ENCODE results near the gene ZNF787. TPM values are rescaled to one million over a fixed set of nuclear protein-coding genes. Genes with fewer than 3 reads are reported as not detected.
A peak's percentile ranks its signal among the peaks of the same experiment; 100 is the strongest.

Gene ZNF787
- total RNA-seq, 1 donor from 2014 or later: 32.4 TPM

GRCh38 chr19:56142897-56143434 lies 21.9 kb upstream of the ZNF787 start:
- H3K36me3 ChIP-seq: peaks cover 21% of the 10 kb centered on the region
- peak overlapping the region; percentile 90 for H3K27ac ChIP-seq
- H3K9me3 ChIP-seq: no peaks in the 10 kb centered on the region
- intact Hi-C loops (cut with DNase I): no loop called here
- H3K27me3 ChIP-seq (ENCODE audit: low read depth): no peaks in the 10 kb centered on the region
- TF ChIP-seq CTCF (IDR thresholded peaks at IDR 0.05): no peak
- peaks cover 42% of the 10 kb centered on the region for H3K4me1 ChIP-seq
- ATAC-seq: no peak
- peak overlapping the region; percentile 22 for H3K4me3 ChIP-seq
- no peak for DNase-seq

- Histone ChIP-seq H3K9me3 (no peaks in the 10 kb centered on the region), H3K27me3 (ENCODE audit: low read depth) (no peaks in the 10 kb centered on the region), H3K4me3 (peak overlapping the region; percentile 75), H3K4me1 (peaks cover 49% of the 10 kb centered on the region), H3K27ac (peak overlapping the region; percentile 90), H3K36me3 (peaks cover 13% of the 10 kb centered on the region)
- peak; percentile 73 for DNase-seq
- TF ChIP-seq CTCF (IDR thresholded peaks at IDR 0.05): no peak
- intact Hi-C loops (cut with DNase I): no loop called here
- ATAC-seq: peak; percentile 29 to 37
Measured at GRCh38 chr19:56142087-56142787, 21.1 kb upstream of the ZNF787 start.

- Histone ChIP-seq H3K4me1 (peaks cover 52% of the 10 kb centered on the region), H3K27ac (peak overlapping the region; percentile 90), H3K27me3 (ENCODE audit: low read depth) (no peaks in the 10 kb centered on the region), H3K9me3 (no peaks in the 10 kb centered on the region), H3K36me3 (peaks cover 6% of the 10 kb centered on the region), H3K4me3 (peak overlapping the region; percentile 75)
- ATAC-seq: no peak
- TF ChIP-seq CTCF (IDR thresholded peaks at IDR 0.05): no peak
- DNase-seq: no peak
- intact Hi-C loops (cut with DNase I): no loop called here
Measured at GRCh38 chr19:56141417-56141993, 20.4 kb upstream of the ZNF787 start.

- H3K4me1 ChIP-seq: peaks cover 52% of the 10 kb centered on the region
- no peak for TF ChIP-seq CTCF (IDR thresholded peaks at IDR 0.05)
Measured at GRCh38 chr19:56140583-56141416, 19.7 kb upstream of the ZNF787 start, which contains the start of gene ZNF444. ZNF444 (plus strand) TSS chr19:56141287; CDS start chr19:56146912, 5,625 bp downstream.

GRCh38 chr19:56139847-56140582 lies 18.9 kb upstream of the ZNF787 start:
- no peaks in the 10 kb centered on the region for H3K9me3 ChIP-seq
- no peaks in the 10 kb centered on the region for H3K36me3 ChIP-seq
- H3K27me3 ChIP-seq (ENCODE audit: low read depth): no peaks in the 10 kb centered on the region
- ATAC-seq (no peak), DNase-seq (no peak)
- peak overlapping the region; percentile 90 for H3K27ac ChIP-seq
- peak overlapping the region; percentile 75 for H3K4me3 ChIP-seq
- peaks cover 52% of the 10 kb centered on the region for H3K4me1 ChIP-seq
- TF ChIP-seq CTCF (IDR thresholded peaks at IDR 0.05): no peak
- intact Hi-C loops (cut with DNase I): no loop called here

More at GRCh38 chr19:56140583-56141416, 19.7 kb upstream of the ZNF787 start, which contains the start of gene ZNF444:
- Histone ChIP-seq H3K9me3 (no peaks in the 10 kb centered on the region), H3K36me3 (no peaks in the 10 kb centered on the region), H3K4me3 (peak within 1 kb of the TSS; percentile 75), H3K27ac (peak within 1 kb of the TSS; percentile 90), H3K27me3 (ENCODE audit: low read depth) (no peaks in the 10 kb centered on the region)
- ATAC-seq (peak; percentile 89 to 94), DNase-seq (peak; percentile 98)
- intact Hi-C loops (cut with DNase I): no loop called here

Measured in lower lobe of right lung (tissue), 2 donors.